GM12874 (cell line): ENCODE data around the gene SIL1.

ENCODE experiments used
- TF ChIP-seq, protein P1 (sequence below): IDR thresholded peaks from 2 replicates; pipeline ENCODE4 v1.5.1; 2011; ENCODE audit warnings: low read depth, mild to moderate bottlenecking, control low read depth, low read length, moderate library complexity; ENCODE audit not compliant: insufficient read depth

The SIL1 gene

DNA sequence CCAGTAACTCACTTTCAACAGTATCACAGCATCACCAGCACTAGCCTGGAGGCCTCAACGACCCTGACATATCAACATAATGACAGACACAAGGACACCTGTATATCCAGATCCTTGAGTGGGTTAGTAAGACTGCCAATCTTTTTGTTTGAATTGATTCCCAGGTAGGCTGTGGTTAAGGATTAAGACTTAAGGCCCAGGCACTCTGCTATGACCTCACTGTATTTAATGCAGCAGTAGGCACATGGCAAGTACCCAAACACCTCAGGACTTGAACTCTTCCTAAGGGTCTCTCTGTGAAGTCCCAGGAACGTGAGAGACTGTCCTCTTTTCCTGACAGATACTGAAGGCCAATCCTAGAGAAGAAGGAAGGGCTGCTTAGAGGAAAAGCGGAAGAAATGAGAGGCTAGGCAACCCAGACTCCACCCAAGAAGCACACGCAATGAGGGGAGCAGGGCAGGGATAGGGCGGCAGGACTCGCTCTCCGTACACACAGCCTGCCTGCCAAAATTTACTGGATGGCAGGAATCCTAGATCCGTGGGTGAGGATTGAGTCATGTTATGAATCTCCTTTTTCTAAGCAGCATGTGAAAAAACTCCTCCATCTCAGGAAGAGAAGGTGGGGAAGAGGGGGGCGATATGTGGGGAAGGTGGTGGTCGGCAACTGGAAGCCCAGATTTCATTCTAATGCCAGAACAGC is 93.4 kb downstream of the SIL1 start:
- TF ChIP-seq, protein P1, sequence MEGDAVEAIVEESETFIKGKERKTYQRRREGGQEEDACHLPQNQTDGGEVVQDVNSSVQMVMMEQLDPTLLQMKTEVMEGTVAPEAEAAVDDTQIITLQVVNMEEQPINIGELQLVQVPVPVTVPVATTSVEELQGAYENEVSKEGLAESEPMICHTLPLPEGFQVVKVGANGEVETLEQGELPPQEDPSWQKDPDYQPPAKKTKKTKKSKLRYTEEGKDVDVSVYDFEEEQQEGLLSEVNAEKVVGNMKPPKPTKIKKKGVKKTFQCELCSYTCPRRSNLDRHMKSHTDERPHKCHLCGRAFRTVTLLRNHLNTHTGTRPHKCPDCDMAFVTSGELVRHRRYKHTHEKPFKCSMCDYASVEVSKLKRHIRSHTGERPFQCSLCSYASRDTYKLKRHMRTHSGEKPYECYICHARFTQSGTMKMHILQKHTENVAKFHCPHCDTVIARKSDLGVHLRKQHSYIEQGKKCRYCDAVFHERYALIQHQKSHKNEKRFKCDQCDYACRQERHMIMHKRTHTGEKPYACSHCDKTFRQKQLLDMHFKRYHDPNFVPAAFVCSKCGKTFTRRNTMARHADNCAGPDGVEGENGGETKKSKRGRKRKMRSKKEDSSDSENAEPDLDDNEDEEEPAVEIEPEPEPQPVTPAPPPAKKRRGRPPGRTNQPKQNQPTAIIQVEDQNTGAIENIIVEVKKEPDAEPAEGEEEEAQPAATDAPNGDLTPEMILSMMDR: no peak

DNA sequence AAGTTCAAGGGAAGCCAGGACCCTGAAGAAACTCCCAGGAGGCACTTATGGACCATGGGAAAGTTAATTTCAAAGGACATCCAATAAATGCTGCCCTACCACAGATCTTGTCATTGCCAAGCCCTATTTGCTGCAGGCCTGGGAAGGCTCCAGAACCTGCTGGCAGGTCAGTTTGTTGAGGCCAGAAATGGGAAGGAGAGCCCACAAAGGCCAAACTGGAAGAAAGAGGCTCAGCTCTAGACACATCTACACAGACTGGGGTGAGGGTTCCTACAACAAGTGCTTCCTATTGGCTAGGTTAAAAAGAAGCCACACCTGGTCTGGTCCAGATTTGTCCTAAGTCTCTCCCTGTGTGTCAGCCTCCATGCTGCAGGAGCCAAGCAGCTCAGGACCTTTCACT is 94.4 kb downstream of the SIL1 start:
- TF ChIP-seq, protein P1: no peak

GRCh38 chr5:139100825-139101224 is 97.3 kb downstream of the SIL1 start:
- TF ChIP-seq, protein P1: no peak

DNA sequence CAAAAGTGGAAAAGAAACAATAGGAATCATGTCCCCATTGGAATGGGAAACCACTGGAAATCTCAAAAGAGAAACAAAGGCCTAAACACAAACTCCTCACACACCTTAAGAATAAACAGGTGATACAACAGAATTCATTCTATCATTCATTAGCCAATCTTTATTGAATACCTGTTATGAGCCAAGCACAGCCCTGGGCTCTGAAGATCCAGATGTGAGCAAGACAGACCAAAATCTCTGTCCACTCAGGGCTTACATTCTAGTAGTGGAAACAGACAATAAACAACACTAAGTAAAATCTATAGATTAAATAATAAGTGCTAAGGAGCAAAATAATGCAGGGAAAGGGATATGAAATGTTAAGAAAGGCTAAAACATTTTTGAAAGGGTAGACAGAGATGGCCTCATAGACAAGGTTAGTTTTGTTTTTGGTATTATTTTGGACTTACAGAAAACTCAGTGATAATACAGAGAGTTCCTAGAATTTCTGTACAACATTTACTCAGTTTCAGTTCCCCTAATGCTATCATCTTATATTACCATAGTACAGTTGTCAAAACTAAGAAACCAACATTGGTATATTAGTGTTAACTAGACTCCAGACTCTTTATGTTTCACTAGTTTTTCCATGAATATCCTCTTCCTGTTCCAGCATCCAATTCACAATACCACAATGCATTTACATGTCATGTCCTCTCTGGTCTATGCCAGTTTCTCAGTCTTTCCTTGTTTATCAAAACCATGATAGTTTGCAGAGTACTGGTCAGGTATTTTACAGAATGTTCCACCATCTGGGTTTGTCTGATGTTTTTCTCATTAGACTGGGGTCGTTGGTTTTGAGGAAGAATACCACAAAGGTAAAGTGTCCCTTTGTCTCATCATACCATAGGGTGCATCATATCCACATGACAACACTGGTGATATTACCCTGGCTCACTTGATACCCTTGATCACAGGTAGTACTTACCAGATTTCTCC is 103.7 kb downstream of the SIL1 start:
- TF ChIP-seq, protein P1: no peak

DNA sequence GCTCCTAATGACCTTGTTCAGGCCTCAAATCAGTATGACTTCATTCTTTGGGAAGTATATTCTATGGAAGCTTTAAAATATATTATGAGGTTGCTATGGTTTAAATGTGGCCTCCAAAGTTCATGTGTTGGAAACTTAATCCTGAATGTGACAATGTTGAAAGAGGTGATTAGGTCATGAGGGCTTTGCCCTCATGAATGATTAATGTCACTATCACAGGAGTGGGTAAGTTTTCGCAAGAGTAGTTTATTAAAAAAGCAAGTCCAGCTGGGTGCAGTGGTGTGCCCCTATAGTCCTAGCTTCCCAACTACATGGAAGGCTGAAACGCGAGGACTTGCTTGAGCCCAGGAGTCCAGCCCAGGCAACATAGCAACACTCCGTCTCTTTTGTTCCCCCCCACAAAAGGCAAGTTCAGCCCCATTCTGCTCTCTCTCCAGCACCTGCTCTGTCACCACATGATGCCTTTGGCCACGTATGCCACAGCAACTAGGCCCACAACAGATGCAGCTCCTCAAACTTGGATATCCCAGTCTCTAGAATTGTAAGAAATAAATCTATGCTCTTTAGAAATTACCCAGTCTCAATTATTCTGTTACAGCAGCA is 105.3 kb downstream of the SIL1 start:
- TF ChIP-seq, protein P1: no peak

- TF ChIP-seq, protein P1: peak; percentile 35; the same call in 1 of the 2 replicates
Observed at GRCh38 chr5:139091439-139092156, 106.6 kb downstream of the SIL1 start.
